ENCODE measurements around the gene PACSIN1. TPM values are rescaled to one million over a fixed set of nuclear protein-coding genes. Genes with fewer than 3 reads are reported as not detected.
A peak's percentile ranks its signal among the peaks of the same experiment; 100 is the strongest.

The PACSIN1 gene
- total and polyA plus RNA-seq, 2 experiments from 2014 or later, result 0.05 to 0.37 TPM

DNA sequence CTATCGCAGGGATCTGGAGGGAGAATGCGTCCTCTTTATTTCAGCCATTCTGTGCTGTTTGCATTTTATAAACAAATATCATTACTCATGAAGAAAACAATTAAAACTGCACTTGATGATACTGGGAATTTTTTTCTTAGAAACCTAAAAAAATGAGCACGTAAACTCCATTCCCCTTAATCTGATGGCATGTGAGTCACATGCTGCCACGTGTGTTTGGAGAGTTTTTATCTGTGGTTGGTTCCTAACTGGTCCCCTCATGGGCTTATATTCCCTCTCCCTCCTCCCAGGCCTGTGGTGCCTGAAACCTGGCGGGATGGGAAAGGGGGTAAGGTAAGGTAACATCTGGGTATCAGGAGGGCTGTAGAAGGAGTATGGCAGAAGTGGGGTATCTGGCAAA lies 6.5 kb downstream of the PACSIN1 start:
- no peak overlapping the region for H3K4me2 ChIP-seq
- no peaks in the 10 kb centered on the region for H3K9me2 ChIP-seq (replicated peaks; ENCODE audit: insufficient read depth)
- no peak overlapping the region for H2AFZ ChIP-seq
- TF ChIP-seq CTCF (IDR thresholded peaks at IDR 0.05; ENCODE audit: poor library complexity), result no peak
- no peak for TF ChIP-seq EZH2 (IDR thresholded peaks at IDR 0.05; ENCODE audit: borderline replicate concordance)
- no peak for TF ChIP-seq EZH2phosphoT487 (IDR thresholded peaks at IDR 0.05; ENCODE audit: low read depth, severe bottlenecking, unreplicated experiment)
- no peaks in the 10 kb centered on the region for H3K79me2 ChIP-seq
- H3K27me3 ChIP-seq, result no peaks in the 10 kb centered on the region
- 77% methylated on average over 5 of the region's 5 CpGs for WGBS (ENCODE audit: low lambda C conversion rate, missing lambda C conversion rate)
- H3K4me3 ChIP-seq, result no peak overlapping the region
- no peaks in the 10 kb centered on the region for H3K36me3 ChIP-seq (replicated peaks; ENCODE audit: insufficient read depth, low read depth)
- no peaks in the 10 kb centered on the region for H3K9me3 ChIP-seq (ENCODE audit: low read depth)
- no peak for DNase-seq (ENCODE audit: low spot score)
- H4K20me1 ChIP-seq (ENCODE audit: insufficient read depth, poor library complexity, severe bottlenecking), result no peaks in the 10 kb centered on the region
- H3K27ac ChIP-seq, result no peak overlapping the region
- no peaks in the 10 kb centered on the region for H3K4me1 ChIP-seq (ENCODE audit: insufficient read depth)

- no peaks in the 10 kb centered on the region for H3K27me3 ChIP-seq
- H3K36me3 ChIP-seq (replicated peaks; ENCODE audit: insufficient read depth, low read depth), result no peaks in the 10 kb centered on the region
- WGBS (ENCODE audit: low lambda C conversion rate, missing lambda C conversion rate), result 100% methylated on average over 1 of the region's 1 CpG
- no peak for TF ChIP-seq CTCF (IDR thresholded peaks at IDR 0.05; ENCODE audit: poor library complexity)
- TF ChIP-seq EZH2phosphoT487 (IDR thresholded peaks at IDR 0.05; ENCODE audit: low read depth, severe bottlenecking, unreplicated experiment), result no peak
- no peak for TF ChIP-seq EZH2 (IDR thresholded peaks at IDR 0.05; ENCODE audit: borderline replicate concordance)
- no peak overlapping the region for H3K4me3 ChIP-seq
- H3K9me3 ChIP-seq (ENCODE audit: low read depth), result no peaks in the 10 kb centered on the region
- H4K20me1 ChIP-seq (ENCODE audit: insufficient read depth, poor library complexity, severe bottlenecking), result no peaks in the 10 kb centered on the region
- H2AFZ ChIP-seq, result no peak overlapping the region
- DNase-seq (ENCODE audit: low spot score), result no peak
- no peaks in the 10 kb centered on the region for H3K79me2 ChIP-seq
- H3K27ac ChIP-seq, result no peak overlapping the region
- H3K9me2 ChIP-seq (replicated peaks; ENCODE audit: insufficient read depth), result no peaks in the 10 kb centered on the region
- H3K4me2 ChIP-seq, result no peak overlapping the region
- H3K4me1 ChIP-seq (ENCODE audit: insufficient read depth), result no peaks in the 10 kb centered on the region
Observed at GRCh38 chr6:34473967-34474366, 8.1 kb downstream of the PACSIN1 start.

GRCh38 chr6:34474754-34475153 lies 8.9 kb downstream of the PACSIN1 start:
- Histone ChIP-seq H2AFZ (no peak overlapping the region), H3K9me3 (ENCODE audit: low read depth) (no peaks in the 10 kb centered on the region), H3K4me1 (ENCODE audit: insufficient read depth) (no peaks in the 10 kb centered on the region), H3K27me3 (no peaks in the 10 kb centered on the region), H4K20me1 (ENCODE audit: insufficient read depth, poor library complexity, severe bottlenecking) (no peaks in the 10 kb centered on the region), H3K79me2 (no peaks in the 10 kb centered on the region), H3K9me2 (replicated peaks; ENCODE audit: insufficient read depth) (no peaks in the 10 kb centered on the region), H3K4me3 (no peak overlapping the region), H3K4me2 (no peak overlapping the region), H3K27ac (no peak overlapping the region), H3K36me3 (replicated peaks; ENCODE audit: insufficient read depth, low read depth) (no peaks in the 10 kb centered on the region)
- WGBS (ENCODE audit: low lambda C conversion rate, missing lambda C conversion rate), result 85% methylated on average over 2 of the region's 2 CpGs
- no peak for TF ChIP-seq EZH2 (IDR thresholded peaks at IDR 0.05; ENCODE audit: borderline replicate concordance)
- TF ChIP-seq EZH2phosphoT487 (IDR thresholded peaks at IDR 0.05; ENCODE audit: low read depth, severe bottlenecking, unreplicated experiment), result no peak
- no peak for TF ChIP-seq CTCF (IDR thresholded peaks at IDR 0.05; ENCODE audit: poor library complexity)
- DNase-seq (ENCODE audit: low spot score), result no peak

GRCh38 chr6:34475238-34475682 lies 9.4 kb downstream of the PACSIN1 start:
- Histone ChIP-seq H3K4me1 (ENCODE audit: insufficient read depth) (no peaks in the 10 kb centered on the region), H4K20me1 (ENCODE audit: insufficient read depth, poor library complexity, severe bottlenecking) (no peaks in the 10 kb centered on the region), H3K36me3 (replicated peaks; ENCODE audit: insufficient read depth, low read depth) (no peaks in the 10 kb centered on the region), H3K79me2 (no peaks in the 10 kb centered on the region), H3K9me3 (ENCODE audit: low read depth) (no peaks in the 10 kb centered on the region), H3K4me2 (no peak overlapping the region), H3K9me2 (replicated peaks; ENCODE audit: insufficient read depth) (no peaks in the 10 kb centered on the region), H3K4me3 (no peak overlapping the region), H3K27ac (no peak overlapping the region), H2AFZ (no peak overlapping the region), H3K27me3 (no peaks in the 10 kb centered on the region)
- WGBS (ENCODE audit: low lambda C conversion rate, missing lambda C conversion rate), result 42% methylated on average over 5 of the region's 5 CpGs
- peak; percentile 43 for DNase-seq (ENCODE audit: low spot score)
- no peak for TF ChIP-seq EZH2phosphoT487 (IDR thresholded peaks at IDR 0.05; ENCODE audit: low read depth, severe bottlenecking, unreplicated experiment)
- TF ChIP-seq CTCF (IDR thresholded peaks at IDR 0.05; ENCODE audit: poor library complexity), result no peak
- TF ChIP-seq EZH2 (IDR thresholded peaks at IDR 0.05; ENCODE audit: borderline replicate concordance), result no peak

All from hepatocyte (in vitro differentiated cells).